Activated CD8-positive, alpha-beta memory T cell treated with anti-CD3 and anti-CD28 coated beads for 24 hours (primary cell): ENCODE results near the gene CCDC102B.
"Not testable (repeated sequence)": the region's sequence is repeated elsewhere in the genome, so short reads cannot be mapped to it uniquely, and the experiment has no call there.

Source experiments
- DNase-seq: peaks from one replicate; pipeline ENCODE4 v3.0.0-alpha.2; 2020

The CCDC102B gene

GRCh38 chr18:68797871-68798270 lies at the start of gene CCDC102B:
Gene CCDC102B (plus strand): TSS chr18:68798080. CDS start chr18:68836764, 38,684 bp downstream.
- DNase-seq, result no peak

DNA sequence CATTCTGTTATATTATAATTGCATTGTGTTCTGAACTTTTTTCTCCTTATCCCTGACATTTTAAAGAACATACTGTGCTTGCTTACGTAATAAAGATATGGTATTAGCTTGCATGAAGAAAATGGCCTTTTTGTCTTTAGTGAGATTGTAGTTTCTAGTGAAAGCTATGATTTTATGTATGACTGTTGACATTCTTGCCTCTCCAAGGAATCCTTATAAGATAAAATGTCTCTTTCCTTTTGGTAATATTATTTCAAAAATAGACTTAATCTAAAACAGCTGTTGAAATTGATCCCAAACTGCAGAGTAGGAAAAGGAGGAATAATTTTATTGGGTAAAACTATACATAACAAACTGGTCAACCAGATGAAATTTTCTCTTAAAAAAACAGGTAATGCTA lies 40.8 kb upstream of the CCDC102B start:
- DNase-seq, result no peak

DNA sequence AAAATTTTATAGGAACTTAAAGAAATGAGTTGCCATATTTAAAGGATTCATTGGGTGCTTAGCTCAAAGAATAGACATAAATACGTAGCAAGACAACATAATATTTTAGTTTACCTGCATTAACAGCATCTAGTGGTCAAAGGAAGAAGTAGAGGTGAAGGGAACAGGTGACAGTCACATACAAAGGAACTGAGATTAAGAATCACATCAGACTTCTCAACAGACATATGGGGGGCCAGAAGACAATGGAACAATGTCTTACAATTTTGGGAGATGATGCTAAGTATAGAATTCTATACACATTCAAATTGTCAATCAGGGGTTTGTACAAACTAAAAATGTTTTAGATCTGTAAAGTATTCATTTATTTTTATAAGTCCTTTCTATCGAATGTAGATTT lies 38.6 kb upstream of the CCDC102B start:
- DNase-seq, result no peak

GRCh38 chr18:68763083-68763482 lies 34.8 kb upstream of the CCDC102B start:
- no peak for DNase-seq

DNA sequence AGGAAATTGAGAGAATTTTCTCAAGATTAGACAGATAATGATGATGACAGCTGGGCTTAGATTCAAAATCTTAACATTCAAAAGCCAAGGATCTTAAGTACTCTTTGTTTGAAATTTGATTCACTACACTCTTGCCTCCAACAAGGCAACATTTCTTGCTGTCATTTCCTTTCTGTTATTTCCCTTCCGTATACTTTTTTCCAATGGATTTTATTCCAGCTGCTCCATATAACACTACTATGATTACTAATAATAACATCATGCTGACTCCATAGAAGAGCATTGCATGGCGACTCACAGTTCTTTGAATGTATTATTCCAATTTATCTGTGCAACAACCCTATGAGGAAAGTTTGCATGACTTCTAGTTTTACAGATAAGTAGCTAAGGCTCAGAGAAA lies 33.9 kb upstream of the CCDC102B start:
- DNase-seq, result no peak

DNA sequence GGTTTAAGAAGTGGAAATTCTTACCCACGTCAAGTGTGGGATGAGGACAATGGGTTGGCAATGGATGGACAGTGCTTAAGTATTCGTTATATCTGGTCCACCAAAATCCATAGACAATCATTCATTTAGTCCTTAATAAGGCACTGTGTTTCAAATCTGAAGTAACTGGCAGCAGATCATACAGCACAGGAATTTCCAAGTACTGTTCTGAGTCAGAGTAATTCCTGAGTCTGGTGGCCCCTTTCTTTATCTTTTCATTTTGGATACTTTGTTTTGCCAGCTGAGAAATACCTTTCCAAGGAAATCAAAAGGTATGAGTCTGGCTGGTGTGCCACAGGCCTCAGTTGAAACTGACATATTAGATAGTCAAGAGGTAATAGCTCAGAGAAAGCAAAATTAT lies 31.4 kb upstream of the CCDC102B start:
- DNase-seq, result no peak

DNA sequence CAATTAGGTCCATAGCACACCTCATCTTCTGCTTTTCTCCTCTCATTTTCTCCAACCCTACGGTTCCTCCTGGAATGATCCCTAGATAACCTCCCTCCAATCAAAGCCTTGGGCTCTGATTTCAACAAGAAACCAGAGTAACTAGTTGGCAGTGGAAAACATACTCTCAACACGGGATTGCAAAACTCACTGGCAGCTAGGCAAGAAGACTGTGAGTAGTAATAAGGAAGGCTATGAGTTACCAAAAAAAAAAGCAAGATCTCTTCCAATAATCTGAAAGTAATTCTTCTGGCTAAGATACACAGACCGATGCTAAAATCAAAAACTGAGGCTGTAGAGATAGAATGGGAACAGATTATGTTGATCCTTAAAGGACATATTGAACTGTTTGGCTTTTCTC lies 28.4 kb upstream of the CCDC102B start:
- DNase-seq, result no peak

DNA sequence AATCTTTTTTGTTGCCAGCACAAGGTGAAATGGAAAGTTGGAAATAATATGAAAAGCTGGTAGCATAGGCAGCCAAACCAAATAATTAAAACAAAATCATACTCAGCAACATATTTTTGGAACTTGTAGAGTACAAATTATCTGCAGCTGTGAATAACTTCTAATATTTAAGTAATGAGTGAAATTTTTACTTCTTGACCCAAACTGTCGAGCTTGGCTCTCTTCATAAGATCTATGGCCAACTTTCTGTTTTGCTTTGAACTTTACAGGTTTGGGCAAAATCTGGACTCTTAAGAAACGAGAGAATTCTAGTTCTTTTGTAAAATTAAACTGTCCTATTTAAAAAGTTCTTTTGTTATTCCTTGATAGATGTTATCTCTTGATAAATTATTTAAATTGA lies 25.6 kb upstream of the CCDC102B start:
- no peak for DNase-seq

GRCh38 chr18:68778280-68778886 lies 19.5 kb upstream of the CCDC102B start:
- DNase-seq, result no peak

- no peak for DNase-seq
These were observed 18.7 kb upstream of the CCDC102B start for GRCh38 chr18:68779169-68779568.

DNA sequence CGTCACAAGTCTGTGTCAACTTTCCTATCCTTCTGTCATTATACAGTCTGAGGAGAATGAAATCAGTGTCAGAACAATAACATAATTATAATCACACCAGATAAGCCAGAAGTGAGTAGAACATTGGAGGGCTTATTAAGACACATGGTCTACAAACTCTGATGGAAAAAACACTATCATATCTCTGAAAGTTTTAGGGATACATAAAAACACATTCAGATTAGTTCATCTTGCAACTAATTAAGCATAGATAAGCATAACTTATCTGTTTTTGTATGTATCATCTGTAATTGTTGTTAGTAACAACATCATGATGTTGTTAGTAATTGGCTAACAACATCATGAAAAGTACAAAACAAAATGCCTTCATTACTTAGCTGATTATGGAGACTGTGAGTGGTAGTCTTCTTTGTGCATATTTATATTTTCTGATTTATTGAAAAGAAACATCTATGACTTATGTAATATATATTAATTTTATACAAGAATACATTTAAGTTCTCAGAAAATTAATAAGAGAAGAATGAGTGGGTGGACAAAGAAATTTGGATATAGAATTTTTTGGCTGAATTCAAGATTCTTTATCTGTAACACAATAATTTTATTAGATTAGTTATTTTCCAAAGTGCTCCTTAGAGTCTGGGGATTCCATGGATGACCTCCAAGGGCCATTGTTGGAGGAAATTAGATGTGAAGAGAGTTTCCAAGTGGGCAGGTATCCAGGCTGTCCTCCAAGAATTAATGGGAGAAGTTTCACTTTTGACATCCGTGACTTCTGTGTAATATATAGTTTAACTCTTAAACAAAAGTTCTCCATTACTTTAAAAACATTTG lies 16.9 kb upstream of the CCDC102B start:
- DNase-seq, result no peak

DNA sequence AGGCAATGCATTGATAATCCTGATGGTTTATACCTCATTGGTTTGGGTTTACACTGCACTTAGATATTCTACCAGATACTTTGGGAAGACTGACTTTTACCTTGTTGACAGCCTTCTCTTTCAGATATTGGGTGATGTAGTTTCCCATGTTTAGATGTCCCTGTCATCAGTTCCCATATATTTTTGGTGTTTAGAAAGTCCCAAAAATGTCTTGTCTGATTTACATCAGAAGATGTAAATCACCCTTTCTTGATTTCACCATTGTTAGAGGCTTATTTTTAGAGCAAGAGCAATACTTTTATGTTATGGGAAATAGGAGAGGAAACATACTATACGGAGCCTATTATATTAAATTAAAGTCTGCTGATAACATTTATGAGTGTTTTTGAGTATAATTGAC lies 14.4 kb upstream of the CCDC102B start:
- no peak for DNase-seq

- DNase-seq, result no peak
These were observed 13.8 kb upstream of the CCDC102B start for GRCh38 chr18:68784071-68784470.

GRCh38 chr18:68790290-68790689 lies 7.6 kb upstream of the CCDC102B start:
- not testable (repeated sequence) for DNase-seq

GRCh38 chr18:68791801-68792200 lies 6.1 kb upstream of the CCDC102B start:
- no peak for DNase-seq

- DNase-seq, result no peak
These were observed 3.9 kb upstream of the CCDC102B start for GRCh38 chr18:68793951-68794350.

- DNase-seq, result no peak
These were observed 767 bp upstream of the CCDC102B start for GRCh38 chr18:68796936-68797690.

GRCh38 chr18:68800075-68800474 lies 2.2 kb downstream of the CCDC102B start:
- DNase-seq, result no peak

GRCh38 chr18:68803356-68803755 lies 5.5 kb downstream of the CCDC102B start:
- no peak for DNase-seq

GRCh38 chr18:68817584-68817983 lies 19.7 kb downstream of the CCDC102B start:
- DNase-seq, result no peak

- DNase-seq, result no peak
These were observed 20.7 kb downstream of the CCDC102B start for GRCh38 chr18:68818584-68818983.

DNA sequence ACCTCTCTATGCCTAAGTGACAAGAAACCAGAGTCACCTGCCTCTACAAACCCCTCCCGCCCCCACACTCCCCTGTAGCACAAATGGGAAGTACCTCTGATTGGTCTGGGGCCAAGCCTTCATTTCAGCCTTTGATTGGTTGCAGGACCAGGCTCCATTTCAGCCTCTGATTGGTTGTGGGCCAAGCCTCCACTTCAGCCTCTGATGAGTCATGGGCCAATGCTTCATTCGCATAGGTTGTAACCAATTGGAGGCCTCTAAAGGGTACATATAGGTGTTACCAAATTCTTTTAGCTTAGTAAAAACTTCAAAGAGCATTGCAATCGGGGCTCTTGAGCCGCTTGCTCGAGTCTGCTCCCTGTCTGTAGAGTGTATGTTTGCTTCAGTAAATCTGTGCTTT lies 25.0 kb downstream of the CCDC102B start:
- DNase-seq, result no peak

GRCh38 chr18:68826121-68826520 lies 28.2 kb downstream of the CCDC102B start:
- DNase-seq, result no peak
